Ishikawa (cell line): ENCODE results near the gene PHLDB3.

ENCODE experiments used
- CEBPB ChIP-seq: IDR thresholded peaks from 2 replicates; pipeline ENCODE4 v1.6.1; 2012
- CREB1 ChIP-seq: IDR thresholded peaks from 2 replicates; pipeline ENCODE4 v1.6.1; 2012; ENCODE audit warnings: low read depth
- EGR1 ChIP-seq: IDR thresholded peaks from 2 replicates; pipeline ENCODE4 v1.6.1; 2012
- EP300 ChIP-seq: IDR thresholded peaks from 2 replicates; pipeline ENCODE4 v1.6.1; 2012; ENCODE audit warnings: borderline replicate concordance
- FOXM1 ChIP-seq: IDR thresholded peaks from 2 replicates; pipeline ENCODE4 v1.6.1; 2012; ENCODE audit warnings: low read depth, borderline replicate concordance
- NFIC ChIP-seq: IDR thresholded peaks from 2 replicates; pipeline ENCODE4 v1.6.1; 2012
- RAD21 ChIP-seq: IDR thresholded peaks from 2 replicates; pipeline ENCODE4 v1.6.1; 2012; ENCODE audit warnings: low read depth
- TAF1 ChIP-seq: IDR thresholded peaks from 2 replicates; pipeline ENCODE4 v1.6.1; 2012; ENCODE audit warnings: low read depth, mild to moderate bottlenecking
- TCF12 ChIP-seq: IDR thresholded peaks from 2 replicates; pipeline ENCODE4 v1.6.1; 2012; ENCODE audit warnings: low read depth
- TEAD4 ChIP-seq: IDR thresholded peaks from 2 replicates; pipeline ENCODE4 v1.6.1; 2012
- YY1 ChIP-seq: IDR thresholded peaks from 2 replicates; pipeline ENCODE4 v1.6.1; 2012; ENCODE audit warnings: low read depth
- ZBTB7A ChIP-seq: IDR thresholded peaks from 2 replicates; pipeline ENCODE4 v1.6.1; 2012; ENCODE audit warnings: low read depth
- TF ChIP-seq, protein P1 (sequence below): IDR thresholded peaks from 2 replicates; pipeline ENCODE4 v1.6.1; 2012; ENCODE audit warnings: low read depth, mild to moderate bottlenecking
- TF ChIP-seq, protein P2 (sequence below): IDR thresholded peaks from 2 replicates; pipeline ENCODE4 v1.6.1; 2012
- TF ChIP-seq, protein P3 (sequence below): IDR thresholded peaks from 2 replicates; pipeline ENCODE4 v1.6.1; 2012

The PHLDB3 gene

DNA sequence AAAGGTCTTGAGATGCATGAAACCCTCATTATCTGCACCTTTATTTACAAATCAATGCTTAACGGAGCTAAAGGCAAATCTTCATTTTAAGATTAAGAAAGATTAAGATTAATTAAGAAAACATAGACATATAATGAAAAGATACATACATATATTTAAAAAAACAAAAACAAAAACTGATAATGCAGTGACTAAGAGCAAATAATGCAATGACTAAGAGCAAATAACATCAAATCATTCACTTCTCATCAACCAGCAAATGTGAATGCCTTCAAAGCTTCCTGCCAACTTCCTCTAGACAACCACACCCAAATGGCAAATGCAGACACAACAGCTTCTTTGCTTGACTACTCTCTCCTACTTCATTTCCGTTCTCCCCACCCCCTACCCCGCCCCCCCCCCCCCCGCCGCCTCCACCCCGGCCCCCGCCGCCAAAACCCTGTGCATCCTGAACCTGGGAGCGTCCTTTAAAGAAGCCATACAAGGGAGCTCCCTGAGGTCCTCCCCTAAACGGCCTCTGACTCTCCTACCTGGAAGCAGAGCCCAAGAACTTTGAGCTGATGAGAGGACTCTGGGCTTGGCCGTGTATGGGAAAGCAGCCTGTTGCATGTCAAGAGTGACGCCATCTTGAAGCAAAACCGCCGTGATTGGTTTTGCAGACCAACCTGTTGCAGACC is 65.4 kb downstream of the PHLDB3 start:
- TF ChIP-seq, protein P1, sequence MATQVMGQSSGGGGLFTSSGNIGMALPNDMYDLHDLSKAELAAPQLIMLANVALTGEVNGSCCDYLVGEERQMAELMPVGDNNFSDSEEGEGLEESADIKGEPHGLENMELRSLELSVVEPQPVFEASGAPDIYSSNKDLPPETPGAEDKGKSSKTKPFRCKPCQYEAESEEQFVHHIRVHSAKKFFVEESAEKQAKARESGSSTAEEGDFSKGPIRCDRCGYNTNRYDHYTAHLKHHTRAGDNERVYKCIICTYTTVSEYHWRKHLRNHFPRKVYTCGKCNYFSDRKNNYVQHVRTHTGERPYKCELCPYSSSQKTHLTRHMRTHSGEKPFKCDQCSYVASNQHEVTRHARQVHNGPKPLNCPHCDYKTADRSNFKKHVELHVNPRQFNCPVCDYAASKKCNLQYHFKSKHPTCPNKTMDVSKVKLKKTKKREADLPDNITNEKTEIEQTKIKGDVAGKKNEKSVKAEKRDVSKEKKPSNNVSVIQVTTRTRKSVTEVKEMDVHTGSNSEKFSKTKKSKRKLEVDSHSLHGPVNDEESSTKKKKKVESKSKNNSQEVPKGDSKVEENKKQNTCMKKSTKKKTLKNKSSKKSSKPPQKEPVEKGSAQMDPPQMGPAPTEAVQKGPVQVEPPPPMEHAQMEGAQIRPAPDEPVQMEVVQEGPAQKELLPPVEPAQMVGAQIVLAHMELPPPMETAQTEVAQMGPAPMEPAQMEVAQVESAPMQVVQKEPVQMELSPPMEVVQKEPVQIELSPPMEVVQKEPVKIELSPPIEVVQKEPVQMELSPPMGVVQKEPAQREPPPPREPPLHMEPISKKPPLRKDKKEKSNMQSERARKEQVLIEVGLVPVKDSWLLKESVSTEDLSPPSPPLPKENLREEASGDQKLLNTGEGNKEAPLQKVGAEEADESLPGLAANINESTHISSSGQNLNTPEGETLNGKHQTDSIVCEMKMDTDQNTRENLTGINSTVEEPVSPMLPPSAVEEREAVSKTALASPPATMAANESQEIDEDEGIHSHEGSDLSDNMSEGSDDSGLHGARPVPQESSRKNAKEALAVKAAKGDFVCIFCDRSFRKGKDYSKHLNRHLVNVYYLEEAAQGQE, result no peak
- TF ChIP-seq TAF1, result no peak

DNA sequence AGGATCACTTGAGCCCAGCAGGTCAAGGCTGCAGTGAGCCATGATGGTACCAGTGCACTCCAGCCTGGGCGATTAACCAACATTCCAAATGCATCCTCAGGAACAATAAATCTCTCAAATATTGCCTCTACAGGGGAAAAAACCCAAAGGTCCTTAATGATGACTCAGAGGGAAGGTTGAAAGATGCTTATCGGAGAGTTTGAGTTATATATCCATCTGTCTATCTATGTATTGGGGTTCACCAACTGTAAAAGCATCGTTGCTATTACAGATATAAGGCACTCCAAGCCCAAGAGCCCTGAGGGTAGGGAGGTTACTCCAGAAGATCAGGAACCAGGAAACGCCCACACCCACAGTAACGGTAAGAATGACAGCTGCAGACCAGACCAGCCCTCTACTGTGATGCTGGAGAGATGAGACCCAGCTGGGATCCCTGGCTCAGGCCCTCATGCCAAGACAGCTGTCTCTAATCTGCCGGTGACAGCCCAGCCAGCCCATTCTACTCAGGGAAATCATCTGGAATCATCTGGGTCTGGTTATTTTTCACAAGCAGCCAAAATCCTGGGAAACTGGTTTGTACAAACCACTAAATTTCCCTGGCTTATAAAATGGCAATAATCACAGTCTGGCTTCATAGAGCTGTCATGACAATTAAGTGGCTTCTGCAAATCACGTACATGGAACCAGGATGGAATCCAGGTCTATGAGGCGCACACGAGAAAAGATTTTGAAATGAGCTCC is 66.1 kb downstream of the PHLDB3 start:
- no peak for TF ChIP-seq CREB1
- no peak for TF ChIP-seq CEBPB
- TF ChIP-seq, protein P1, result no peak
- TF ChIP-seq NFIC, result no peak
- TF ChIP-seq TEAD4, result no peak
- TF ChIP-seq, protein P2, sequence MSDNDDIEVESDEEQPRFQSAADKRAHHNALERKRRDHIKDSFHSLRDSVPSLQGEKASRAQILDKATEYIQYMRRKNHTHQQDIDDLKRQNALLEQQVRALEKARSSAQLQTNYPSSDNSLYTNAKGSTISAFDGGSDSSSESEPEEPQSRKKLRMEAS, result no peak
- TF ChIP-seq EP300, result no peak
- no peak for TF ChIP-seq FOXM1
- no peak for TF ChIP-seq TAF1
- no peak for TF ChIP-seq YY1
- TF ChIP-seq RAD21, result no peak
- no peak for TF ChIP-seq ZBTB7A
- TF ChIP-seq, protein P3, sequence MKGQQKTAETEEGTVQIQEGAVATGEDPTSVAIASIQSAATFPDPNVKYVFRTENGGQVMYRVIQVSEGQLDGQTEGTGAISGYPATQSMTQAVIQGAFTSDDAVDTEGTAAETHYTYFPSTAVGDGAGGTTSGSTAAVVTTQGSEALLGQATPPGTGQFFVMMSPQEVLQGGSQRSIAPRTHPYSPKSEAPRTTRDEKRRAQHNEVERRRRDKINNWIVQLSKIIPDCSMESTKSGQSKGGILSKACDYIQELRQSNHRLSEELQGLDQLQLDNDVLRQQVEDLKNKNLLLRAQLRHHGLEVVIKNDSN, result no peak
- TF ChIP-seq TCF12, result no peak
- no peak for TF ChIP-seq EGR1

DNA sequence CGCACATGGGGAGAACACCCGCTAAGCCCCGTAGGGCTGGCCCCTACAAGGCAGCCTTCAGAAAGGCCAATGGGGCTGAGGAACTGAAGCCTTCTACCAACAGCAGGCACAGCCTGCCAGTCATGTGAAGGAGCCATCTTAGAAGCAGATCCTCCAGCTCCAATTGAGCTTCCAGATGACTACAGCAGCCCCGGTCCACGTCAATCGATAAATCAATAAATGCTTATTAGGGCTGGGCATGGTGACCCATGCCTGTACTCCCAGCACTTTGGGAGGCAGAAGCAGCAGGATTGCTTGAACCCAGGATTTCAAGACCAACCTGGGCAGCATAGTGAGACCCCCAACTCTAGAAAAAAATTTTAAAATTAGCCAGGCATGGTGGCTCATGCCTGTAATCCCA is 66.8 kb downstream of the PHLDB3 start:
- TF ChIP-seq TCF12 (no peak), CEBPB (no peak), NFIC (no peak), YY1 (no peak), CREB1 (no peak), EP300 (no peak)
- TF ChIP-seq, protein P2, result no peak

DNA sequence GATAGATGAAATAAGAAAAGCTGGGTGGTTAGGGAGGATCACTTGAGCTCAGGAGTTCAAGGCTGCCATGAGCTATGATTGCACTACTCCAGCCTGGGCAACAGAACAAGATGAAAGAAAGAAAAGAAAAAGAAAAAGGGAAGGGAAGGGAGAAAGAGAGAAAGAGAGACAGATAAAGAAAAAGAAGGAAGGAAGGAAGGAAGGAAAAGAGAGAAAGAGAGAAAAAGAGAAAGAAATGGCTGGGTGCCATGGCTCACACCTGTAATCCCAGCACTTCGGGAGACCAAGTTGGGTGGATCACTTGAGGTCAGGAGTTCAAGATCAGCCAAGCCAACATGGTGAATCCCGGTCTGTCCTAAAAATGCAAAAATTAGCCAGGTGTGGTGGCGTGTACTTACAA is 68.8 kb downstream of the PHLDB3 start:
- TF ChIP-seq EGR1, result no peak
- TF ChIP-seq, protein P2, result no peak
- TF ChIP-seq FOXM1, result no peak
- TF ChIP-seq, protein P1, result no peak
- no peak for TF ChIP-seq ZBTB7A
- TF ChIP-seq TEAD4, result no peak
- TF ChIP-seq EP300, result no peak

DNA sequence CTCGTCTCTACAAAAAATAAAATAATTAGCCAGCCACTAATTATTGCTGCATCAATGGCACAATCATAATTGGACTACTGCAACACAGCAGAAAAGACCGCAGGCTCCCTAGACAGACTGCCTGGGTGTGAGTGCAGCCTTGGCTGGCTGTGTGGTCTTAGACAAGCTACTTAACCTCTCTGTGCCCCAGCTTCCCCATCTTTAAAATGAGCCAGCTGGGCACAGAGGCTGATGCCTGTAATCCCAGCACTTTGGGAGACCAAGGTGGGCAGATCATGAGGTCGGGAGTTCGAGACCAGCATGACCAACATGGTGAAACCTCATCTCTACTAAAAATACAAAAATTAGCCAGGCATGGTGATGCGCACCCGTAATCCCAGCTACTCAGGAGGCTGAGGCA is 70.9 kb downstream of the PHLDB3 start:
- TF ChIP-seq NFIC (no peak), FOXM1 (no peak), EP300 (no peak)
